PC-9 (cell line): Measurements from ENCODE around the gene MALAT1.
"Not testable (repeated sequence)": the region's sequence is repeated elsewhere in the genome, so short reads cannot be mapped to it uniquely, and the experiment has no call there.

Experiments
- EZH2 ChIP-seq: fragments of 200-600 bp; sonication (generic); IDR thresholded peaks from 2 replicates; pipeline ENCODE4 v1.8.0; 2017; ENCODE audit warnings: antibody characterized with exemption, low read depth
- TF ChIP-seq, protein P1 (sequence below): fragments of 200-600 bp; sonication (generic); conservative IDR thresholded peaks from 2 replicates; pipeline ENCODE4 v1.6.1; 2017; ENCODE audit warnings: mixed run types, antibody characterized with exemption, mild to moderate bottlenecking, moderate library complexity

DNA sequence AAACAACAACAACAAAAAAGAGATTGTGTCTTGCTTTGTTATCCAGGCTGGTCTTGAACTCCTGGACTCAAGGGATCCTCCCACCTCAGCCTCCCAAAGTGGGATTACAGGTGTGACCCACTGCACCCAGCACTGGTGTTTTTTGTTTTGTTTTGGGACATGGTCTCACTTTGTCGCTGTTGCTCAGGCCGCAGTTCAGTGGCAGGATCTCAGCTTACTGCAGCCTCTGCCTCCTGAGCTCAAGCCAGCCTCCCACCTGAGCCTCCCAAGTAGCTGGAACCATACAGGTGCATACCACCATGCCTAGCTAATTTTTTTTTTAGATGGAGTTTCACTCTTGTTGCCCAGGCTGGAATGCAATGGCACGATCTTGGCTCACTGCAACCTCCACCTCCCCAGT is 13.5 kb downstream of the MALAT1 start:
- not testable (repeated sequence) for TF ChIP-seq EZH2
- TF ChIP-seq, protein P1, sequence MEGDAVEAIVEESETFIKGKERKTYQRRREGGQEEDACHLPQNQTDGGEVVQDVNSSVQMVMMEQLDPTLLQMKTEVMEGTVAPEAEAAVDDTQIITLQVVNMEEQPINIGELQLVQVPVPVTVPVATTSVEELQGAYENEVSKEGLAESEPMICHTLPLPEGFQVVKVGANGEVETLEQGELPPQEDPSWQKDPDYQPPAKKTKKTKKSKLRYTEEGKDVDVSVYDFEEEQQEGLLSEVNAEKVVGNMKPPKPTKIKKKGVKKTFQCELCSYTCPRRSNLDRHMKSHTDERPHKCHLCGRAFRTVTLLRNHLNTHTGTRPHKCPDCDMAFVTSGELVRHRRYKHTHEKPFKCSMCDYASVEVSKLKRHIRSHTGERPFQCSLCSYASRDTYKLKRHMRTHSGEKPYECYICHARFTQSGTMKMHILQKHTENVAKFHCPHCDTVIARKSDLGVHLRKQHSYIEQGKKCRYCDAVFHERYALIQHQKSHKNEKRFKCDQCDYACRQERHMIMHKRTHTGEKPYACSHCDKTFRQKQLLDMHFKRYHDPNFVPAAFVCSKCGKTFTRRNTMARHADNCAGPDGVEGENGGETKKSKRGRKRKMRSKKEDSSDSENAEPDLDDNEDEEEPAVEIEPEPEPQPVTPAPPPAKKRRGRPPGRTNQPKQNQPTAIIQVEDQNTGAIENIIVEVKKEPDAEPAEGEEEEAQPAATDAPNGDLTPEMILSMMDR = not testable (repeated sequence)
